Stomach (tissue), 4 donors: ENCODE results near the gene ADGRE2.

Experiments
- EP300 ChIP-seq: sonication (generic); formaldehyde crosslinking; IDR thresholded peaks from one replicate; pipeline ENCODE4 v1.6.1; 2017; ENCODE audit warnings: antibody characterized with exemption
- POLR2A ChIP-seq, 4 donors: fragments of 450-650 bp; IDR thresholded peaks; one replicate each; pipeline ENCODE4 v1.6.1; 2016; ENCODE audit warnings: antibody characterized with exemption in 4 of 4, control low read depth in 2 of 4, mild to moderate bottlenecking in 1 of 4, moderate library complexity in 1 of 4
- POLR2AphosphoS5 ChIP-seq, 3 donors: sonication (generic); formaldehyde crosslinking; IDR thresholded peaks; one replicate each; pipeline ENCODE4 v1.6.1; 2016; ENCODE audit warnings: antibody characterized with exemption in 3 of 3
- TF ChIP-seq, protein P1 (sequence below), 7 experiments: fragments of 450-650 bp in 4 of 7; fragments of 200-600 bp in 3 of 7; sonication (generic) in 3 of 7; IDR thresholded peaks; one replicate each; pipeline ENCODE4 v1.5.1; 2016 to 2019; ENCODE audit warnings: antibody characterized with exemption in 7 of 7, control low read depth in 2 of 7, mild to moderate bottlenecking in 1 of 7

DNA sequence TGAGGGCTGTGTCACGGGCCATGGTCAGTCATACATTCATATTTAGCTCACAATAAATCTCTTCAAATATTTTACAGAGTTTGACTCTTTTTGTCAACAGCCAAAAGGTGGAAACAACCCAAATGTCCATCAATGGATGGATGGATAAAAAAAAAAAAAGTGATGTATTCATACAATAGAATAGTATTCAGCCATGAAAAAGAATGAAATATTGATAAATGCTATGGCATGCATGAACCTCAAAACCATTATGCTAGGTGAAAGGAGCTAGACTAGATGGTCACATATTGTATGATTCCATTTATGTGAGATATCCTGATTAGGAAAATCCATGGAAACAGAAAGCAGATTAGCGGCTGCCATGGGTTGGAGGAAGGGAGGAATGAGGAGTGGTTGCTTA, 16.2 kb downstream of the ADGRE2 start:
- TF ChIP-seq, protein P1, sequence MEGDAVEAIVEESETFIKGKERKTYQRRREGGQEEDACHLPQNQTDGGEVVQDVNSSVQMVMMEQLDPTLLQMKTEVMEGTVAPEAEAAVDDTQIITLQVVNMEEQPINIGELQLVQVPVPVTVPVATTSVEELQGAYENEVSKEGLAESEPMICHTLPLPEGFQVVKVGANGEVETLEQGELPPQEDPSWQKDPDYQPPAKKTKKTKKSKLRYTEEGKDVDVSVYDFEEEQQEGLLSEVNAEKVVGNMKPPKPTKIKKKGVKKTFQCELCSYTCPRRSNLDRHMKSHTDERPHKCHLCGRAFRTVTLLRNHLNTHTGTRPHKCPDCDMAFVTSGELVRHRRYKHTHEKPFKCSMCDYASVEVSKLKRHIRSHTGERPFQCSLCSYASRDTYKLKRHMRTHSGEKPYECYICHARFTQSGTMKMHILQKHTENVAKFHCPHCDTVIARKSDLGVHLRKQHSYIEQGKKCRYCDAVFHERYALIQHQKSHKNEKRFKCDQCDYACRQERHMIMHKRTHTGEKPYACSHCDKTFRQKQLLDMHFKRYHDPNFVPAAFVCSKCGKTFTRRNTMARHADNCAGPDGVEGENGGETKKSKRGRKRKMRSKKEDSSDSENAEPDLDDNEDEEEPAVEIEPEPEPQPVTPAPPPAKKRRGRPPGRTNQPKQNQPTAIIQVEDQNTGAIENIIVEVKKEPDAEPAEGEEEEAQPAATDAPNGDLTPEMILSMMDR (IDR thresholded peaks at IDR 0.05): no peak
- TF ChIP-seq EP300: no peak
- no peak for TF ChIP-seq POLR2A (IDR thresholded peaks at IDR 0.05)
- no peak for TF ChIP-seq POLR2AphosphoS5 (IDR thresholded peaks at IDR 0.05)
